GM19438 (cell line): ENCODE measurements around the gene ZNF296.

Experiments
- ATAC-seq: cut with Tn5 transposase; IDR thresholded peaks from one replicate; pipeline ENCODE4 v1.9.1; 2021; ENCODE audit warnings: low read depth; ENCODE audit not compliant: unreplicated experiment

ZNF296 gene

GRCh38 chr19:45090034-45090433 lies 13.8 kb upstream of the ZNF296 start:
- ATAC-seq = no peak

DNA sequence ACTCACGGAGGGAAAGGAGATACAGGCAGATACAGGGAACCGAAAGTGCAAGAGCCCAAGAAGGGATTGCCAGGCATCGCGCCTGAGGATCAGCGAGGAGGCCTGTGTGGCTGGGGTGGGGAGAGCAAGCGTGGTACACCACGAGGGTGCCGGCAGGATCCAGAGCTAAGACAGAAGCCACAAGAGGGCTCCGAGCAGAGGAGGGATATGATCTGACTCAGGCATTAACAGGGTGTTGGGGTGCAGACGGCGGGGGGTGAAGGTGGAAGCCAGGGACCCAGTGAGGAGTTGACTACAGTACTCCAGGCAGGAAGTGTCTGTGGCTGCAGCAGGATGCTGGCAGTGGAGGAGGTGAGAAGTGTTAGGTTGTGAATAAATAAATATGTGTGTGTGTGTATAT lies 11.3 kb upstream of the ZNF296 start:
- no peak for ATAC-seq

DNA sequence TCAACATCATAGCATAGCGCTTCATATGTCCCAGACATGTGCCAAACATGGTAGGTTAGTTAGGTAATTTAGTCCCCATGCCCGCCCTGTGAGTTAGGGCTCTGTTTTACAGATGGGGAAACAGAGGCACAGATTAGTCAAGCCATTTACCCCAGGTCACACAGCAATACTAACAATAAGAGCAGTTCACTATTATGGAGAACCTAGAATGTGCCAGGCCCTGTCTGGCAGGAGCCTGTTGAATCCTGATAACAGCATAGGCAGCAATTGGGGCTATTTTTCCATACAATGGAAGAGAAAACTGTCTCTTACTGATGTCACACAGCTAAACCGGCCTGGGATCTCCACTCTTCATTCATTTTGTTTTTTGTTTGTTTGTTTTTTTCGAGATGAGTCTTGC lies 10.2 kb upstream of the ZNF296 start:
- no peak for ATAC-seq

DNA sequence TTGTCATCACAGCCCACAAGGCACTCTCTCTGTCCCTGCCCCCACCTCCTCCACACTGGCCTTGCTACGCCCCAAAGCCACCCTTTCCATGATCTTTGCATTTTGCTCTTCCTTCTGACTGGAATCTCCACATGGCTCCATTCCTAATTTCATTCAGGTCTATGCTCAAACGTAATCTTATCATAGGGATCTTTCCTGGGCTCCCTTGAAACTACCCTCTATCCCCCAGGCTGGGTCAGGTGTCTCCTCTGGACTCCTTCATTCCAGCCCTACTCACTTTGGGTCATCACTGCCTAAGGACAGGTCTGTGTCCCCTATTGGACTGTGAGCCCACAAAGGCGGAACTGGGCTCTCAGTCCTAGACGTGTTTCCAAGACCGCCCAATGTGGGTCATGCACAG lies 5.9 kb upstream of the ZNF296 start:
- no peak for ATAC-seq

DNA sequence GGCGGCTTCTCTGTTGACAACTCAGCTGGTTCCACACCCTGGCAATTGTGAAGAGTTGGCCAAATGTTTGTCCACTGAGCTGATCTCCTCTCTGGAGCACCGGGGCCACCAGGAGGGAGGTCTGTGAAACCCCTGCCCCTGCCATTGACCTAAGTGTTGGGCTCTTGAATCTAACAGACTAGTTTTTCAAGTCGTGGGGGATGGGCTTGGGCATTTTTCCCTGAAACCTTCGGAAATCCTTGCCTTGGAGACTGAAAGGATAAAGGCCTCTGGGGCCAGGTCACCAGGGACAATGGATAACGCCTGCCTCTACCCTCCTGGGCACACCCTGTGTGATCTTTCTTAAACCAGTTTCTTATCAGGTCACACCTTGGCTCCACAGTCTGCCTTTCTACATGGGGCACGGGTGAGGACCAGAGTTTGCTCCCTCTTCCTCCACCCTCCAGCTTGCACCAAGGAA lies 3.7 kb upstream of the ZNF296 start:
- ATAC-seq = no peak

DNA sequence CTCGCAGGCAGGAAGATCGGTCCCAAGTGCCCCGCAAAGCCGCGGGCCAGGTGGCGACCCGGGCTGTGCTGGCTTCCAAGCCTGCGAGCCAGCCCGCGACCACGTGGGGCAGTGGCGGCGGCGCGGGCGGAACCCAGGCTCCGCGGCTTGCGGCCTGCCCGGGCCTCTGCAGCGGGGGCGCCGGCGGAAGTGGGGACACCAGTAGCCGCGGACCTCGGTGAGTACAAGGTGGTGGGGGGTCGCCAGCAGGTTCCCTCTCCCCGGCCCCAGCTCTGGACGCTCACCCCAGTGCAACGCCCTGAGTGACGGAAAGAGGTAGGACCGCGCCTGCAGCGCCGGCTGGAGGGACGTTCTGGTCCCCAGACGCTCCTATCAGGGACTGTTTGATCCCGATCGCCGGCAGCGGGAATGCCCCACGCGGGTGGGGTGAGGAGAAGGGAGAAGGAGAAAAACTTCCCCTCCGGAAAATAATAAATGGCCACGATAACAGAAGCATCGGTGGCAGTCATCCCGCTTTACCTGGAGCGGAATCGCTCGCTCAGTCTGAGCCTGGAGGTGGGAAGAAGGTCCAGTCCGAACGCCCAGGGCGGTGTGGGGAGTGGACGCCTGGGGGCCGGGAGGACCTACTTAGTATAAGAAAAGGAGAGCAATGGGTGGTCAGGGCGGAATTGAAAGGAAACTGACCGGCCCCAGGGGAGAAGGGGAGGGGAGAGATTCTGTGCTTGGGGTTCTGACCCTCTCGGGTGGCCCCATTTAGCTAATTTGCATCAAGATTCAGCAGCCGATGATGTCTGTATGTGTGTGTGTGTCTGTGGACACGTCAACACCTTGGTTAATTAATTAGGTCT lies 3.0 kb upstream of the ZNF296 start, which contains the start of gene GEMIN7:
TSS of gene GEMIN7 (plus strand) at position 198 of the 848 bp plus-strand sequence. CDS start 10,855 bp downstream, outside the sequence.
- ATAC-seq = no peak

DNA sequence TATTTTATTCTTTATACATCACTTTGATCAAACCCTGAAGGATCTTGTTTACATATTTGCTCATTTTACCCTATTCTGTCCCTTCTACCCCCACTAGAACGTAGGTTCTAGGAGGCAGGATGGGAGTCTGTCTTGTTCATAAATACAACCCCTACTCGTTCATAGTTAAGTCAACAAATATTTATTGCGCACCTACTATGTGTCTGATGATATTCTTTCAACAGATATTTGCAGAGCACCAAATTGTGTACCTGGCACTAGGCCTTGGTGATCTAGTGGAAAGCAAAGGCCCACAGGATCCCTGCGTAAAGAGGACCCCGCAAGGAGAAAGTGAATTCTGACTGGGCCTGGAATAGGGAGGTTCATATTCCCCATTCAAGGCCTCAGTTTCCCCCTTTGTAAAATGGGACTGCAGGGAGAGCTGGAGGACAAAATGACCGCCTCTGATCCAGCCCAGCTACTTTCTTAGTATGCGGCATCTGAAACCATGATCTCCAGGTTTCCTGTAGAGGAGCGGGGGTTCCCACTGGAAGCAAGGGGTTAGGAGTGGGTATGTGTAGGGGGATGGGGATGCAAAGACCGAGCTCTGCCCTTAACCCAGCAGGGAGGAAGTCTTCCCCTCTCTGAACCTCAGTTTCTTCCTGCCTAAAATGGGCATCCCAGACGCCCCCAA lies 2.2 kb upstream of the ZNF296 start:
- no peak for ATAC-seq

DNA sequence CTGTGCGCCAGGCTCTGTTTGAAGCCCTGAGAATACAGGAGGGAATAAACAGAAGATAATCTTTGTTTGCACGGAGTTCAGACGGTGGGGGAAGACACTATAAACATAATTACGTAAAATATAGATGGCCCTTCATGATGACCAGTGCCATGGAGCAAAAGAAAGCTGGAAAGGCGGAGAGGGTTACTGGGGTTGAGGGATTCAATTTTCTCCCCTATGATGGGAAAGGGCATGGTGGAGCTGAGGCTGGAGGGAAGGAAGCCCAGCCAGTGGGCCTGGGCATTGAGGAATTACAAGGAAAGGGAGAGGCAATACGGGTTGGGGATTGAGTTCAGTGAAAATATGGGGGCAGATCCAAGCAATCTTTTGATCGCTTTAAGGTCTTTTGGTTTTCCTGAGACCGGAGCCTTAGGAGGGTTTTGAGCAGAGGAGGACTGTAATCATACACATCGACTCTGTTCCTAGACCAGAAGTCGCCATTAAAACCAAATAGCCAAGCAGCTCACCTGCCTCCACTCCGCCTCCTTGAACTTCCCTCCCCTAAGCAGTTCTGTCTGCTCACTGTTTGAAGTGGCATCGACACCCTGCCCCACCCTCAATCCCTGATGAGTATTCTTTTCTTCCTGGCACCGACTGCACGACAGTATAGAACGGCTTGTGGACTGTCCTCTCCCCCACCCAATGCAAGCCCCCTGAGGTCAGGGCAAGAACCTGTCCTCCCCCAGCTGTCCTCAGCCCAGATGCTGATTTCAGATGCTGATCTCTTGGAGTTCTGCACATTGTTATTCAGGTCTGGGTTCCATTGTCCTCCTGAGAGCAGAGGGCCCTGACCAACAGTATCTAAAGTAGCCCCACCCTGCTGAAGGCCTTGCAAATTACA lies 813 bp upstream of the ZNF296 start:
- no peak for ATAC-seq

DNA sequence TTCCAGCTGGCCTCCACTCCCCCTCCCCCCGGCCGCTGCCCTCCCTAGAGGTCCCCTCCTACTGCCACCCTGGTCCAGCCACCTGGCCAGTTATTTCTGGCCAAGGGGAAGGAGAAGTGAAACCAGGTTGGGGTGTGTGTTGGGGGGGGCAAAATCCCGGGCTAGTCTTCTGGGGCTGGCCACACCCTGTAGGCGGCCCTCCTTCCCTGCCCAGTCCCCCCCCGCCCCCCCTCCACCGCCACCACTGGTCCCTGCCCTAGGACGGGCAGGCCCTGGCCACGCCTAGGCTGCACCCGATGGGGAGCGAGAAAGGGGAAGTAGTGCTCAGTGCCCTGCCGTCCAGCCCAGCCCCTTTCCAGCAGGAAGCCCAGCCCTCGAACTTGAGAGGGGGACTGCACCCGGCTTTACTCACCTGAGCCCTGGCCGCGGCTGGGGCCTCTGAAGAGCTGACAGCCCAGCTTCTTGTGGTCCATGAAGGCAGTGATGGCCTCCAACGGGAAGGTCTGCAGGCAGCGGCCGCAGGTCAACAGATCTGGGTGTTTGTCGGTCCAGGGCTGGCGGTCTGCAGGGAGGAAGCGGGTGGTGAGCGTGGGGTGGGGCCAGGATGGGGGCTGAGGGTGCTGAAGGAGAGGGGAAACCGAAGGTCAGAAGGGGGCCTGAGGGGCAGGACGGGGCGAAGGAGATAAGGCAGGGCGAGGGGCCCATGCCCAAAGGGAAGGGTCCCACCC lies 813 bp downstream of the ZNF296 start:
- peak; percentile 54 for ATAC-seq

DNA sequence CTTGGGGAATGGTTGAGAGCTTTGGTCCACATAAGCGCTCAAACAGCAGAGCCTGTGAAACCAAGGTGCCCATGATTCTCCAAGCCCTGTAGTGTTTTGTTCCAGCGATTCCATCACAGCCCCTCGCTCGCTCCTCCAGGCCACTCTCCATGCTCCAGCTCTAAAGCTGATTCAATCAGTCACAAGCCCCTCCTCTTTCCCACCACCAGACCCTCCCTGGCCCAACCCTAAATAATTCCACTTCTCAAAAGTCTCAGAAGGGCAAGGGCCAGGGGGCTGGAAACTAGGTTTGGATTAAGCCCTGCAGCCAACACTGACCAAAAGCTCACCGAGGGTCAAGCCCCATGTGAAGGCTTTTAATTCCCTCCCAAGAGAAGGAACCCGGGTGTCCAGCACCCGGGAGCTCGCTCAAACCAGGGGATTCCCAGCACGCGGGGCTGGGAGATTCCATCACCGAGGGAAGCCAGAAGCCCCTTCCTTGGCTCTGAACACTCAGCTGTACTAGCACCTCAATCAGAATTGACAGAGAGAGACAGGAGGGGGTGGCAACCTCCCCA lies 1.5 kb downstream of the ZNF296 start:
- no peak for ATAC-seq

DNA sequence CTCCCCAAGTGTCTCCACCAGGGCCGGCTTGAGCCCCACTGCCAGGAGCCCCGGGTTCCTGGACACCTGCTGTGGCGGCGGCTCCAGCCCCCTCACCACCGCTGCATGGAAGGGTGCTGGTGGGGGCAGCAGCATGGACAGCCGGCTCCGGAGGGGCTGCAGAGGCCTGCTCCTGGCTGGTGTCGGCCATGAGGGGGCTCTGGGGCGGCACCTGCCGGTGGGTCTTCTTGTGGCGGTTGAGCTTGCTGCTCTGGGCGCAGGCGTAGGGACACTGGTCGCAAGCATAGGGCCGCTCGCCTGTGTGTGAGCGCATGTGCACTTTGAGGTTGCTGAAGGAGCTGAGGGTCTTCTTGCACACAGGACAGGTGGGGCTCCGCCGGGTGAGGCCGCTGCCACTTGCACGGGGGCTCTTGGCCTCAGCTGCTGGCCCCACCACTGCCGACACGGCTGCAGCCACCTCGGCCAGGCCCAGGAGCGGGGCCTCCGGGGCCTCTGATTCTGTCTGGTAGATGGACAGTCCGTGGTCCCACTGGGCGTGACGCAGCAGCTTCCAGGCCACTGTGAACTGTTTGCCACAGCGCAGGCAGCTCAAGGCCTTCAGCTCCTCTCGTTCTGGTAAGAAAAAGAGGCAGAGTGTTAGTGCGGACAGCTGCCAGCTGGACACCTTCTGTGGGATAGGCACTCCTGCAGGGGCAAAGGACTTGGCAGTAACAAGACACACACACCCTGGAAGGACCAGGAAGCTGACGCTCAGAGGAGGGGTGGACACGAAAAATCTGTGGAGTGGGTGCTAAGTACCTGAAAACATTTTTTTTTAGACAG lies 4.1 kb downstream of the ZNF296 start:
- ATAC-seq = no peak

GRCh38 chr19:45071545-45071938 lies 4.7 kb downstream of the ZNF296 start:
- ATAC-seq = no peak

DNA sequence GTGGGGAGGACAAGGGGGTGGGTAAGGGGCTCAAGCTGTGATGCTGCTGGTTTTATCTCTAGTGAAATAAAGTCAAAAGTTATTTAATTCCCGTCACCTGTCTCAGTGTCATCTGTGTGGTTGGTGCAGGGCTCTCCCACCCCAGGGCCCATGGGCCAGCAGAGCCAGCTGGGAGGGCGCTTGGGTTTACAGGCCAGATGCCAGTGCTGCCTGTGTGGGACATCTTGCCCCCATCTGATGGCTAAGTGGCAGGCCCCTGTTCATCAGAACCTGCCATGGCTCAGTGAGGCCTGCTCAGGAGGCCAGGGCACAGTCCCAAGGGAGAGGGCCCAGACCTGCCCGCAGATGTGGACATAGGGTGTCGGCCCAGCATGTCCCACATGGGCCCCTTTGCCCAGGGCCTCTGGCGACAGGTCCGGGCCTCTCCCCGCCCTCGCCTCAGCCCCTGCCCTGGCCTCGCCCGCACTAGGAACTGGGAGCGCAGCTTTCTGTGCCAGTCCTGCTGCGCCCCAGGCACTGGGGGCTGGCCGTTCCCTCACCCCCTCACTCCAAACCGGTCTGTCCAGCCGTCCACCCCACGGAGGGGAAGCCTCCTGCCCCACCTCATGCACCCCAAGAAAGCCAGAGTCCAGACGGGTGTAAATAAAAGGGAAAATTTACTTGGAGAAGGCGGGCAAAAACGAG lies 5.3 kb downstream of the ZNF296 start:
- ATAC-seq = no peak

DNA sequence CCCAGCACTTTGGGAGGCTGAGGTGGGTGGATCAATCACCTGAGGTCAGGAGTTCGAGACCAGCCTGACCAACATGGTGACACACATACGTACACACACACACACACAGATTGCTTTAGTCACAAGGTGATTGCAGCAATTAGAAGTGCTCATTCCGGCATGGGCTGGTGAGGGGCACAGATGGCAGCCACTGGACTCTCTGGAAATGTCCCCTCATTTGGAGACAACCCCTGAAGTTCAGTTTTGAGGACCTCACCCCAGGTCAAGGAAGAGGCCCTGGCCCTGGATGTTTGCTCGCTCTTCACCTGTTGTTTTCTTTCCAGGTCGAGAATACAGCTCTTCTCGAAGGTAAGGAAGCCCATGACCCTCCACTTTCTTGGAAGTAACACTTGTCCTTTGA lies 6.1 kb downstream of the ZNF296 start:
- ATAC-seq = no peak

DNA sequence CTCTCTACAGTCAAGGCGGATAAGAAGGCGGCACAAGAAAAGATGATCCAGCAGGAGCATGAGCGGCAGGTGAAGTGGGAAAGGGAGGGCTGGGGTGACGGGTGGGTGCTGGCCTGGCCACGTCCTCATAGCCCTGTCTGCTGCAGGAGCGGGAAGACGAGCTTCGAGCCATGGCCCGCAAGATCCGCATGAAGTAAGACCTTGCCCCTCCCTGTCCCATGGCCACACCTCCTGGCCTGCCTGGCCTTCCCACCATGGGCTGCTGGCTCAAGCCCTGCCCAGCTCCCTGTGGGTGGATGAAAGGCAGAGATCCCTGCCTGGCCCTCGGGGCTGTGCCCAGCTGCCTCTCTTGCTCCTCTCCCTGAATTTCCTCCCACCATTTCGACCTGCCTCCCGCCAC lies 7.2 kb downstream of the ZNF296 start:
- ATAC-seq = no peak

GRCh38 chr19:45068041-45068440 lies 8.2 kb downstream of the ZNF296 start:
- no peak for ATAC-seq

GRCh38 chr19:45066921-45067661 lies 9.2 kb downstream of the ZNF296 start:
- ATAC-seq = no peak
